Activated CD4-positive, alpha-beta T cell treated with anti-CD3 and anti-CD28 coated beads for 4 hours (primary cell): ENCODE data around the gene CACNA1G.

Experiments
- DNase-seq, 2 donors: peaks; one replicate each; pipeline ENCODE4 v3.0.0-alpha.2; 2020

CACNA1G gene

DNA sequence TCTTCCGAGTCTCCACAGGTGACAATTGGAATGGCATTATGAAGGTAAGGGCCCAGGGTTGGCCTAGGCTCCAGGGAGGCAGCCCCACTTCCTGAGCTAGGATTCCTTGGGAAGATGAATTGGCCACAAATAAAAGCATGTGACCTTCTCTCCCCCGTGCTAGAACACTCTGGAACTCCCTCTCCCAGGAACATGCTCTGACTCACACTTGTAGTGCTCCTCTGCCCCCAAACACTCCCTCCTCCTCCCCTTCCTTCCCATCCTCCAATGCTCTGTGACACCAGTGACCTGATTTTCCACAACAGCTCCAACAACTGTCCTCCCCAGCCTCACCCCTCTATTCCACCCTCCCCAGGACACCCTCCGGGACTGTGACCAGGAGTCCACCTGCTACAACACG lies 57.8 kb downstream of the CACNA1G start:
- DNase-seq, result no peak

DNA sequence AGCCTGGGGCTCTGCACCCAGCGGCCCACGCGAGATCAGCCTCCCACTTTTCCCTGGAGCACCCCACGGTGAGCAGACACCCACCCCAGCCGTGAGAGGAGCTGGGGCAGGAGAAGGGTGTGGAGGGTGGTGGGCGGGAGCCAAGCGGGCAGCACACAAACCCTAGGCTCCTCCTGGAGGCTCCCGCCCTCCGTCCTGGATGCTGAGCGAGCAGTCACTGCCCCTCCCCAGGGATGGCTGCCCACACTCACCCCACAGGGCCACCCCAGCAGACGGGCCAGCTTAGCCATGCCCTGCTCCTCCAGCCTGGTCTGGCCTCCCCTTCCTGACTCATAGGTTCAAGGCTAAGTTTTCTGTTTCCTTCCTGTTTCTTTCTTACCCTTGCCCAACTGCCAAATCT lies 58.4 kb downstream of the CACNA1G start:
- DNase-seq, result no peak

DNA sequence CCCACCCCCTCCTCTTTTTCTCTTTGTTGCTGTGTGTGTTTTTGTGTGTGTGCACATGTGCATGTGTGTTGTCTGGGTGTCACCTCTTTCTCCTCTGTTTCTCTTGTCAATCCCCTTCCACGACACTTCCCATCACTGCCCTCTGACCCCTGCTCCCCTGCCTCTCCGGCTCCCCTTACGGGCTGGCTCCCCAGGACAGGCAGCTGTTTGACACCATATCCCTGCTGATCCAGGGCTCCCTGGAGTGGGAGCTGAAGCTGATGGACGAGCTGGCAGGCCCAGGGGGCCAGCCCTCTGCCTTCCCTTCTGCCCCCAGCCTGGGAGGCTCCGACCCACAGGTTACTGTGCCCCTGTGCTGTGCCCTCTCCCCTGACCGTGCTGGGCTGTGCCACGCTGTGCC lies 59.0 kb downstream of the CACNA1G start:
- DNase-seq, result no peak

DNA sequence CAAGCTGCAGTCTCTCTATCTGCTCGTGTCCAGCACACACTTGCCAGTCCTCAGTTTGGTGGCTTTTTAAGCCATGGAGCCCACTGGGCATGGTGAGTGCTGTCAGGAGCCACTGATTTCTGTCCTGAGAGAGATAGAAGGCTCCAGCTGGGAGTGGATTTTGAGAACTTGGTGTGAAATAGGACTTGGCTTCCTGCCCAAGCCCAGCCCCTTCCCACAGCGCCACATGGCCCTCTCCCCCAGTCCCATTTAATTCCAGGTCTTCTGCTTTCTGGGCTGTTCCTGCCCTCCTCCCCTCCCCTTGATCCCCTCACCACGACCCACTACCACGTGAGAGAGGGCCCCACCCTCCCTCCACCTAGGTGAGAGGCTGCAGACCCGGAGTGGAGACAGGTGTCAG lies 59.7 kb downstream of the CACNA1G start:
- DNase-seq, result no peak

DNA sequence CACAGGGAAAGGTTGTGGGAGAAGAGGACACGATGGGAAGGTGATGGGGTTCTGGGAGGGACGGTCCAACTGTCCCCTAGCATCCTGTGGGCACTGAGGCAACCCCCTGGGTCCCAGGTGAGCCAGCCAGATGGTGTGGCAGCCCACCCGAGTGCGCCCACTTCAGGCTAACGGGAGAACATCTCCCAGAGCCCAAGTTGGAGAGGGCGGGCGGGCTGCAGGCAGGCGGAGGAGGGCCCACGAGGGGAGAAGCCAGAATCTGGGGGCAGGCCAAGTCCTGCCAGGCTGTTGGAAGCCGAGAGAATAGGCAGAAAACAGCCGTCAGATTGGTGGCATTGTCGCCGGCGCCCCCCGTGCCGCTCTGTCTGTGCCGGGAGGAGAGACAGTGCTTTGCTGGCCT lies 60.3 kb downstream of the CACNA1G start:
- DNase-seq, result no peak

DNA sequence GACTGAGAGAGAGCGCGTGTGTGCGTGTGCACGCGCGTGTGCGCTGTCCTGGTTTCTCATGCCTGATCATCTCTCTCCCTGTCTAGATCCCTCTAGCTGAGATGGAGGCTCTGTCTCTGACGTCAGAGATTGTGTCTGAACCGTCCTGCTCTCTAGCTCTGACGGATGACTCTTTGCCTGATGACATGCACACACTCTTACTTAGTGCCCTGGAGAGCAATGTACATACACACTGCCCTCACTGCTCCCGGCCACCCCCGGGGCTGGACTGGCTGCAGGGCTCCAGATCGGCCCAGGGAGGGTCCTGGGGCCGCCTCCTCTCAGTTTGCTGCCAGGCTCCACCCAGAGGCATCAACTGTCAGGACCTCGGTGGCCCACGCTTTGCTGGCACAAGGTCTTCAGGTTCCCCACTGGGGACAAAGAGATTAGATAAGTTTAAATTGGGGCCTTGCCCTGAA lies 61.1 kb downstream of the CACNA1G start:
- DNase-seq, result no peak

DNA sequence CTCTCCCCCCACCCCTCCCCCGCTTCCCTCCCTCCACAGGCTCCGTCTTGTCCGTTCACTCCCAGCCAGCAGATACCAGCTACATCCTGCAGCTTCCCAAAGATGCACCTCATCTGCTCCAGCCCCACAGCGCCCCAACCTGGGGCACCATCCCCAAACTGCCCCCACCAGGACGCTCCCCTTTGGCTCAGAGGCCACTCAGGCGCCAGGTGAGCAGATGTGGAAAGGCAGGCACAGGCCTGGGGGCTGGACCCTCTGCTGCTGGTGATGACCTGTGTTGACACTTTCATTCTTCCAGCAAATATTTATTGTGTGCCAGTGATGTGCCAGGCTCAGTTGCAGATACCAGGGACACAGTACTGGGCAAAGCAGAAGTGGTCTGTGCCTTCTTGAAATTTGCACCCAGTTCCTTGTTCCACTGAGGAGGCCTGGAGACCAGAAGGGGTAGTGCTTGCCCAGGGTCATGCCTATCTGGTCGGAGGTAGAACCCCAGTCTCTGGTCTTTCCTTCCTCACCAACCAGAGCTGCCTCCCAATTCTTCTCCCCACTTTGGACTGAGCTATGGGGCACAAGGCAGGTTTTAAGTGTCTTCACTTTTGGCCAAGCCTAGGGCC lies 63.9 kb downstream of the CACNA1G start:
- no peak for DNase-seq

DNA sequence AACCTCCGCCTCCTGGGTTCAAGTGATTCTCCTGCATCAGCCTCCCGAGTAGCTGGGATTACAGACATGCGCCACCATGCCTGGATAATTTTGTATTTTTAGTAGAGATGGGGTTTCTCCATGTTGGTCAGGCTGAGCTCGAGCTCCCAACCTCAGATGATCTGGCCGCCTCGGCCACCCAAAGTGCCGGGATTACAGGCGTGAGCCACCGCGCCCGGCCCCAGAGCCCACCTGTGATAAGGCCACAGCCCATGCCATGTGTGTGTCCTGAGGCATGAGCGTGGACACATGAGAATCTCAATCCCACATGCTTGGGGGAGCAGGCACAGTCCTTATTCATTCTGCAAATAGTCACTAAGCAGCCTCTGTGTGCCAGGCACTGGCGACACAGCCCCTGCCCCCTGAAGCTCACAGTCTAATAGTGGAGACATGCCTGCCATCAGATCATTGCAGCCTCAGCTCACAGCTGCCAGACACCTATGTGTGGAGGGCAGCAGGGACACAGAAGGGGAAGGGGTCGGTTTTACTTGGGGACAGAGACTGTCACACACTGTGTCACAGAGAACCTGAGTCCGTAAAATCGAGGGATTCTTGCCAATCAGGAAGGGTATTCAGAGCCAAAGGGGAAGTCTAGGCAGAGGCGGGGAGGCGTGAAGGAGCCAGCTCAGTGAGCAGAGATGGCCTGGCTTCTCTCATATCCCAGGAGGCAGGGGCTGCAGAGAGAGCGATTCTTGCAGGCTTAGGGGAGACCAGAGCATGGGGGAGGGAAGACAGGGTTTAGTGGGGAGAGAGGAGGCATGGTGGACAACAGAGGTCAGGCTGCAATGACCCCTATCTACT lies 64.7 kb downstream of the CACNA1G start:
- DNase-seq, result no peak

DNA sequence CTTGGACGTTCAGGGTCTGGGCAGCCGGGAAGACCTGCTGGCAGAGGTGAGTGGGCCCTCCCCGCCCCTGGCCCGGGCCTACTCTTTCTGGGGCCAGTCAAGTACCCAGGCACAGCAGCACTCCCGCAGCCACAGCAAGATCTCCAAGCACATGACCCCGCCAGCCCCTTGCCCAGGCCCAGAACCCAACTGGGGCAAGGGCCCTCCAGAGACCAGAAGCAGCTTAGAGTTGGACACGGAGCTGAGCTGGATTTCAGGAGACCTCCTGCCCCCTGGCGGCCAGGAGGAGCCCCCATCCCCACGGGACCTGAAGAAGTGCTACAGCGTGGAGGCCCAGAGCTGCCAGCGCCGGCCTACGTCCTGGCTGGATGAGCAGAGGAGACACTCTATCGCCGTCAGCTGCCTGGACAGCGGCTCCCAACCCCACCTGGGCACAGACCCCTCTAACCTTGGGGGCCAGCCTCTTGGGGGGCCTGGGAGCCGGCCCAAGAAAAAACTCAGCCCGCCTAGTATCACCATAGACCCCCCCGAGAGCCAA lies 65.6 kb downstream of the CACNA1G start:
- DNase-seq, result peak; percentile 59 to 60

DNA sequence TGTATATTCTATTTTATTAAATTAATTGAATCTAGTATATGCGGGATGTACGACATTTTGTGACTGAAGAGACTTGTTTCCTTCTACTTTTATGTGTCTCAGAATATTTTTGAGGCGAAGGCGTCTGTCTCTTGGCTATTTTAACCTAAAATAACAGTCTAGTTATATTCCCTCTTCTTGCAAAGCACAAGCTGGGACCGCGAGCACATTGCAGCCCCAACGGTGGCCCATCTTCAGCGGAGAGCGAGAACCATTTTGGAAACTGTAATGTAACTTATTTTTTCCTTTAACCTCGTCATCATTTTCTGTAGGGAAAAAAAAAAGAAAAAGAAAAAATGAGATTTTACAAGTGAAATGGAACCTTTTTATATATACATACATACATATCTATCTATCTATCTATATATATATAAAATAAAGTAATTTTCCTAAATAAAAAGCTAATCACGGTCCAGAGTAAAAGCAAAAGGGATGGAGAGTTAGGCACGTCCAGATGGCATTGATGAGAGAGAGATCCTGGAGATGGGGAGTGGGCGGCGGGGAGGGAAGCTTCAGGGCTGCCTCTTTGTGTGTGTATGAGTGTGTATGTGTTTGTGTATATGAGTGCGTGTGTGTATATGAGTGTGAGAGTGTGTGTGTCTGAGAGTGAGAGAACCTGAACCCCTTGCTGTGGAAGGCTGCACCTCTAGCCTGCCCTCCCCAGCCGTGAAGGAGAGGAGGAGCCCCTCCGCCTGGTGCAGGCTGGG lies 66.7 kb downstream of the CACNA1G start:
- no peak for DNase-seq

DNA sequence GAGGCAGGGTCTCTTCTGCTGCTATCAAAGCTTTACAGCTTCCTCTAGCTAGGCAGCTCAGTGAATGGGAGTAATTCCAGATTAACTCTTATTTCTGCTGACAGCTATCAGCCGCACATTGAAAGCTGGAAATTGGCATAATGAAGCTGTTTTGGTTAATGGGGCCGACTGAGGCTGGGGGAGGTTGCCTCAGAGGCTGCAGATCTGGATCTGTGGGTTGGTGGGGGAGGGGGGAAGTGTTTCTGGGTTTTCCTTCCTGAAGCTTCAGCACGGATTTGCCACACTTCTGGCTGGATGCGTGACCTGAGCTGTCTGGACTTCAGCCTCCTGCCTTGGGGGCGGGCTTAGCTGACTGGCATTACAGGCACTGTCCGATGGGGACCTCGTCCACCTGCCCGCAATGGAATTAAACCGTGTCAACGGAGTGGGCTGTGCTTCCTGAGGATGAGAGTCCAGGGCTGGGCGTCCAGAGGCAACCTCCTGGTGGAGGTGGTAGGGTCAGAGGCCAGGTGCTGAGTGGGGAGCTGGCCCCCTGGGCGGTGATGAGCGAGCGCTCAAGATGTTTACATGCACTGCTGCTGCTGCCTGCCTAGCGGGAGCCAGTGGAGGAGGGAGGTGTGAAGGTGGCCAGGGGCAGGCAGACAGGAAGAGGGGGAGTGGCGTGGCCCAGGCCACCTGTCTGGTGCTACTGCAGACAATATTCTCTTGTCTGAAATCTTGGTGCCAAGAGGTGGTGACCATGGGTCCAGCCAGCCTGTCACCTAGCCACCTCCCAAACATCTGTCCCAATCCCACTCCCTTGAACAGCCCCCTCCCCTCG lies 67.5 kb downstream of the CACNA1G start:
- no peak for DNase-seq

DNA sequence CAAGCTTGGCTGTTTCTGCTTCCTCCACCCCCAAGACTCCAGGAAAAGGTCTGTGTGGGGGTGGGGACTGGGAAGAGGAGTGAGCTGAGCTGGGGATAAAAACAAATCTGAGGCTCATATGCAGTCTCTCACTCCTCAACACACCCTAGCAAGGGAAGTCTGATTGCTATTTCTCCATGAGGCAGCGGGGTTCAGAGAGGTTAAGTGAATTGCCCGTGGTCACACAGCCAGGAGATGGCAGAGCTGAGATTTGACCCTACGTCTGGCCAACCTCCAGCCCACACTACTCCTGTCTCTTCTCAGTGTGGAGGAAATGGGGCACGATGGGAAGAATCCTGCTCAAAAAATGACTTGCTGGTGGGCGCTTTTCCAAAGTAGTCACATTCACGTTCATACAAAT lies 69.4 kb downstream of the CACNA1G start:
- DNase-seq, result no peak

DNA sequence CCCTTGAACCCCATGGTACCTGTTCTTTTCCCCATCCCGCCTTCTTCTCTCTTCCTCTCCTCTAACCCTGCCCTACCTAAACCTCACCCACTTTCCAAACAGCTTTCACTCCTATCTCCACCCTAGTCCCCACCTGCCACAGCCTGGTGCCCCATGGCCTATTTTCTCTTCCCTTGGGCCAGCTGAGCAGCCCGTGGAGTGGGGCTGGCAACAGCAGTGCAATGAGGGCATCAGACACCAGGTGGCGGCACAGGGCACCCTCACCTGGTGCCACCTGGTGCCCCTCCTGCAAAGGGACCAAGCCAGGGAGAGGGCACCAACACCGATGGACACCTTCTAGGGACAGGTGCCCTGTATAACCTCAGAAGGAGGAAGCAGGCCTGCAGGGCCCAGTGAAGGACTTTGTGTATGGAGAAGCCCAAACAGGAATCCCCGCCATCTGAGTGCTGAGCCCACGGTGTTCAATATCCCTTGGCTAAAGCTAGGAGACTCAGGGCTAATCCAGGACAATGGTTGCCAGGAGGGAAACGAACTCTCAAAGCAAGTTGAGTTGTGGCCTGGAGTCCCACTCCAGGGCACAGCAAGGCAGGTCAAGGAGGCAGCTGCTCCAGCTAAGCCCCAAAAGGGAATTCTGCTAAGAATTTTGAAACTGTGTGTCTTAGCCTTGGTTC lies 70.1 kb downstream of the CACNA1G start:
- peak; percentile 46 to 55 for DNase-seq

DNA sequence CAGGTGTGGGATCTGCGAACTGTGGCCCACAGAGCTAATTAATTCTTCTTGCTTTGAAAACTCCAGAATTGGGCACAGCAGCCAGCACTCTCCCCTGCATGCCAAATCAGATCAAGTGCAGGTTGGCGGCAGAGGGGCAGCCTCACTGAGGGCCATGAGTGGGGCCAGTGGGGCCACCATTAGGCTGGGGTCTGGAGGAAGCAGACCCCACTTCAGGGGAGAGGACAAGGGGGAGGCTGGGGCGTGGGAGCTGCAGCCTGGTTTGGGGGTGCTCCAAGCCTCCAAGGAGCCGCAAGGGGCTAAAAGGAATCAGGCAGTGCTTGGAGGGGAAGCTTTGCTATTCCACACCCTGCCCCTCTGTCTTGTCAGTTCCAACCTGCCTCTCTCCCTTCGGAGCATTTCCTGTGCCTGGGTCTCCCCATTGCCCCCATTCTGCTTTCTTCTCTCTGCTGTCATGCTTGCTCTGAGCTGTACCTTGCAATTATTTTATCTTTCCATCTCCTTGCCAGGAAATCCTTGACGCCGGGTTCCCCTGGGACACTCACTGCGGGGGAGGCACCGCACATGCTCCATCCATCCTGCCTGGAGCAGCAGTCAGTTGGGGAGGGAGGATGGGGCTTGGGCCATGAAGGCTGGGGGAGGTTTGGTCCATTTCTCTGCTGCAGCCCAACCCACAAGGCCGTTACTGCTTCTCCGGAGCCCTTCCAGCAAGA lies 70.8 kb downstream of the CACNA1G start:
- DNase-seq, result no peak

DNA sequence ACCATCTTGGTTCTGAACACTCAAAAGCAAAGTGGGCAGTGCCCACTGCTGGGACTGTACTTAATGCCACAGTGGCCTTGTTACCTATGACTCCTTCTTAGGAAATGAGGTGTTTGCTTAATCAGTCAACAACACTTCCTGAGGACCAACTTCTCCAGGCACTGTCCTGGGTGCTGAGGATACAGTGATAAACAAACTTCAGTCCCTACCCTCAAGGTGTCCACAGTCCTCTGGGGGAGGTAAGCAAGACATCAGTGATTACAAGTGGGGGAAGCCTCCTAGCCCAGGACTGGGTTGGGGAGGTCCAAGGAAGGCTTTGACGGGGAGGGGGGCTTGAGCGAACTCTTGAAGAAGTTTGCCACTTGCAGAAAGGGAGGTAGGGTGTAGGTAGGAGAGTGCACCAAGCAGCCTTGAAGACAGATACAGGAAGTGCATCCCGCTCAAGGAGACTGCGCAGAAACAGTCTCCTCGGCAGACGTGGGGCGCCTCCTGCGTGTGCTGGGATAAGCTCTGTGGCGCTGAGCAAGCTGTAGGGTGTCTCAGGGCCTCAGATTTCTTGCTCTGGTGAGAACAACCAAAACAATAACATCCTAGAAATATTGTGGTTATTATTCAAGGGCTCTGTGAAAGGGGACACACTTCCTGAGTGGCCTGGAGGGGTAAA lies 71.5 kb downstream of the CACNA1G start:
- DNase-seq, result no peak

DNA sequence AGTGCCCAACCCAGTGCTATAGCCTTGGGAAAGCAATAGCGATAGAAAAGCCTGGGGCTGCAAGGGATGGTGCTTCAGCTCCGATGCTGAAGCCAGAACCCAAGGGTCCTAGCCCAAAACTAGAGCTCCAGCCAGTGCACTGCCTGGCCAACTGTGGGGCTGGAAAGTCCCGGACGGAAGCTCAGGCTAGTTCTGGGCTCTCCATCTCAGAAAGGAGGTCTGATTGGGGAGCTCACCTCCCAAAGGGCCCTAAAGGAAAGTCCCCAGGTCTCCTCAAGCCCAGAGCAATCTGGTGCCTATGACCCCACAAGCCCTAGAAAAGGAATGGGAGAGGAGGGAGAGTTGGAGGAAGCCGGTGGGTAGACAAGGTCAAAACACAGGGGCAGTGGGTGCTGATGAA lies 72.1 kb downstream of the CACNA1G start:
- no peak for DNase-seq

DNA sequence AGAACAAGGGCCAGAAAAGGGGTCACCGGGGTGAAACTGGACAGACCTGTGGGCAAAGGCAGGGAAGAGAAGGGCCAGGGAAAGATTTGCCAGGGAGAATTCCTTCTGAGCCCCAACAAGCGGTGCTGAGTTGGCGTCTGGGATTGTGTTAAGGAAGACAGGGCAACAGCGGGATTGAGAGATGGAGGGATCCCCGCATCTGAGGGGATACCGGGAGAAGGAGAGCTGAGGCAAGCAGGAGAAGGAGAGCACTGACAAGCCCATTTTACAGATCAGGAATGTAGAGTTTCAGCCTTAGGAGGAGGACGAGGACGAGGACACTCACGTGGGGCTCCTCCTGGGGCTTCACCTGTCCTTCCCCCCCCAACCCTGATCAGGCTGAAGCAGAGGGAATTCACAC lies 73.2 kb downstream of the CACNA1G start:
- no peak for DNase-seq

DNA sequence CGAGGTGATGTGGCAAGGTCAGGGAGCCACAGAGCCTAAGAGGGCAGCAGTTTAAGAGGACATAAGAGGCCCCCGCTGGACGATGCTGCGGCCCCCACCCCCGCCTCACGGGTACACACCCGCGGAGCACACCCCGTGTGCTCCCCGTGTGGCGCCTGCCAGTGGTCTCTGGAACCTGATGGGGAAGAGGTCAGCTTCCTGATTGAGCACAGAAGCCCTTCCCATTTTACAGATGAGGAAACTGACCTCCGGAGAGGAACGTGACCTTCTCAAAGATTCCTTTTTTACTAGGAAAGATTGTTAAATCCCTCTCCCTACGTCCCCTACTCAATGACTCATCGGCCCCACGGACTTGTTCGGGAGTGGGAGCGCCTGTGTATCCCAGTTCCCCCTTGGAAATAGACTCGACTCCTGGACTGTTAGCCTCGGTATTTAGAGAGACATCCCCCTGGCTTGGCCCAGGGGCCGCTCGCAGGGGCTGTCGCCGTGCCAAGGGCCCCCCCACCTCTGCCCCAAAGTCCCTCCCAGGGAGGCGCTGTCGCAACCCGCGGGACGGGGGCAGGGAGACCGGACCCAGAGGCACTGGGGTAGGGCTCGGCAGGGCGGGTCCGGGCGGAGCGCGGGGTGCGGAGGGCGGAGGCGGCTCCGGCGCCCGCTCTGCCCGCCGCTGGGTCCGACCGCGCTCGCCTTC lies 73.9 kb downstream of the CACNA1G start, which contains the start of gene ABCC3:
Gene ABCC3, plus strand, starts transcription at position 658 of the 691 bp plus-strand sequence. CDS start 56 bp downstream, outside the sequence.
- DNase-seq, result no peak

DNA sequence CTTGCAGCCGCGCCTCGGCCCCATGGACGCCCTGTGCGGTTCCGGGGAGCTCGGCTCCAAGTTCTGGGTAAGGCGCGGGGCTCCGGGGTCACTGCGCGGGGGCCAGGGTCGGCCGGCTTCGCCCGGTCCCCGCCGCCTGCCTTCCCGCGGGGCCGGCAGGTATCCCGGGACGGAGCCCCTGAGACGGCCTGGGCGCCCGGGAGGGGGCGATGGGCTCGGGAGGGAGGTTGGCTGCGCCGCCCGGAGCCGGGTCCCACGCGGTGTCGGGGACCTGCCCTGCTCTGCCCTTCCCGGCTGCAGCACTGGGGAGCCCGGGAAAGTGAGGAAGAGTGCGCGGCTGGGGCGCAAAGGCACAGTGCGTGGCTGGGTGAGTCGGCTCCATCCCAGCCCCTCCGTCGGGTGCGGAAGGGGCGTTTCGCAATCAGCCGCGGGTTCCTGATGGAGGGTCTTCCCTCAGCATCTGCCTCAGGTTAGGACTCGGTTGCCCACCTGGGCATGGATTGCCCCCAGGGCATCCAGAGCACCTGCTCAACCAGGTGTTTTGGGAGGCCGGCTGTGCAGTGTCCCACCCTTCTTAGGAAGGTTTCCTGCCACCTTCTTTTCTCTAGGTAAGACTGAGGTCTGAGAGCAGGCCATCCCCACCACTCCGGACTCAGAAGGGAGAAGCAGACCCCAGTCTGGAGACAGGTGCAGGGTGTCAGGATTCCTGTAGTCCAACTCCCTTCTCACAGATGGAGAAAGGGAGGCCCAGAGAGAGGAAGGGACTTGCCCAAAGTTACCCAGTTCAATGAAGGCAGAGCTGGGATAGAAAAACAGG lies 74.6 kb downstream of the CACNA1G start:
- no peak for DNase-seq
